Measurements from ENCODE around the gene ERN1. TPM values are rescaled to one million over a fixed set of nuclear protein-coding genes. Genes with fewer than 3 reads are reported as not detected.

Gene ERN1
- total and polyA plus RNA-seq, 4 donors, result 8.3 to 34.2 (median 19.4) TPM

- DNase-seq (no peak), ATAC-seq (ENCODE audit: insufficient read depth, low FRiP score) (no peak)
- Histone ChIP-seq H3K27me3 (ENCODE audit: control insufficient read depth in 3 of 3, insufficient read depth in 3 of 3, low read length in 2 of 3) (no peaks in the 10 kb centered on the region), H3K4me1 (ENCODE audit: control insufficient read depth in 5 of 5, insufficient read depth in 5 of 5, low read length in 5 of 5) (peaks cover 0 to 33% (median 24%) of the 10 kb centered on the region in 5 donors), H3K27ac (ENCODE audit: low read depth in 1 of 2, low read length in 1 of 2) (no peak overlapping the region), H3K9ac (ENCODE audit: insufficient read depth in 1 of 2, low read length in 2 of 2) (no peak overlapping the region), H3K36me3 (ENCODE audit: control insufficient read depth in 4 of 4, insufficient read depth in 4 of 4, low read length in 4 of 4) (peaks cover 0 to 11% (median 0%) of the 10 kb centered on the region in 4 donors), H3K4me3 (no peak overlapping the region), H3K9me3 (ENCODE audit: control insufficient read depth in 4 of 4, insufficient read depth in 3 of 4, low read length in 3 of 4) (peaks cover 0 to 1% (median 0%) of the 10 kb centered on the region in 4 donors)
- TF ChIP-seq CTCF (IDR thresholded peaks at IDR 0.05; ENCODE audit: control extremely low read depth, extremely low read depth), result no peak
- WGBS, 2 donors, result 87 to 92% methylated on average over 13 of the region's 13 CpGs
Observed at GRCh38 chr17:64003526-64004121, 126.3 kb downstream of the ERN1 start.

- peaks cover 0 to 33% (median 24%) of the 10 kb centered on the region in 5 donors for H3K4me1 ChIP-seq (ENCODE audit: control insufficient read depth in 5 of 5, insufficient read depth in 5 of 5, low read length in 5 of 5)
- H3K9me3 ChIP-seq (ENCODE audit: control insufficient read depth in 4 of 4, insufficient read depth in 3 of 4, low read length in 3 of 4), result peaks cover 0 to 1% (median 0%) of the 10 kb centered on the region in 4 donors
- TF ChIP-seq CTCF (IDR thresholded peaks at IDR 0.05; ENCODE audit: control extremely low read depth, extremely low read depth), result no peak
- no peaks in the 10 kb centered on the region for H3K27me3 ChIP-seq (ENCODE audit: control insufficient read depth in 3 of 3, insufficient read depth in 3 of 3, low read length in 2 of 3)
- no peak for ATAC-seq (ENCODE audit: insufficient read depth, low FRiP score)
- H3K27ac ChIP-seq (ENCODE audit: low read depth in 1 of 2, low read length in 1 of 2), result peak overlapping the region; percentile 27 to 75
- peaks cover 0 to 11% (median 0%) of the 10 kb centered on the region in 4 donors for H3K36me3 ChIP-seq (ENCODE audit: control insufficient read depth in 4 of 4, insufficient read depth in 4 of 4, low read length in 4 of 4)
- no peak for DNase-seq
- H3K9ac ChIP-seq (ENCODE audit: insufficient read depth in 1 of 2, low read length in 2 of 2), result no peak overlapping the region
- no peak overlapping the region for H3K4me3 ChIP-seq
- WGBS, 2 donors, result 93% methylated on average over 22 of the region's 22 CpGs
Observed at GRCh38 chr17:64002658-64003525, 127.1 kb downstream of the ERN1 start.

GRCh38 chr17:64001763-64002529 lies 128.0 kb downstream of the ERN1 start:
- ATAC-seq (ENCODE audit: insufficient read depth, low FRiP score), result peak; percentile 70
- peaks cover 0 to 35% (median 30%) of the 10 kb centered on the region in 5 donors for H3K4me1 ChIP-seq (ENCODE audit: control insufficient read depth in 5 of 5, insufficient read depth in 5 of 5, low read length in 5 of 5)
- peak overlapping the region; percentile 27 to 75 for H3K27ac ChIP-seq (ENCODE audit: low read depth in 1 of 2, low read length in 1 of 2)

More at GRCh38 chr17:64001763-64002529, 128.0 kb downstream of the ERN1 start:
- peak in 1 of 3 donors; percentile 64 for DNase-seq
- no peaks in the 10 kb centered on the region for H3K27me3 ChIP-seq (ENCODE audit: control insufficient read depth in 3 of 3, insufficient read depth in 3 of 3, low read length in 2 of 3)
- no peak overlapping the region for H3K9ac ChIP-seq (ENCODE audit: insufficient read depth in 1 of 2, low read length in 2 of 2)
- peaks cover 0 to 1% (median 0%) of the 10 kb centered on the region in 4 donors for H3K9me3 ChIP-seq (ENCODE audit: control insufficient read depth in 4 of 4, insufficient read depth in 3 of 4, low read length in 3 of 4)
- H3K36me3 ChIP-seq (ENCODE audit: control insufficient read depth in 4 of 4, insufficient read depth in 4 of 4, low read length in 4 of 4), result peaks cover 0 to 11% (median 0%) of the 10 kb centered on the region in 4 donors
- no peak for TF ChIP-seq CTCF (IDR thresholded peaks at IDR 0.05; ENCODE audit: control extremely low read depth, extremely low read depth)
- H3K4me3 ChIP-seq, result no peak overlapping the region
- 55 to 80% methylated on average over 14 of the region's 14 CpGs for WGBS, 2 donors
